SK-N-SH (cell line): ENCODE measurements around the gene FCER1G. TPM values are rescaled to one million over a fixed set of nuclear protein-coding genes. Genes with fewer than 3 reads are reported as not detected.

Experiments used
- CTCF ChIA-PET: fragments of 300-600, 350-600 bp; formaldehyde crosslinking; extraction: SDS; loops from one replicate; lab custom pipeline; 2021; lab: Yijun Ruan, JAX
- POLR2A ChIA-PET: fragments of 350-600 bp; sonication (Branson Sonifier 250); formaldehyde crosslinking; extraction: SDS; loops from one replicate; lab custom pipeline; 2020; ENCODE audit warnings: antibody characterized with exemption, inconsistent platforms; lab: Yijun Ruan, JAX
- DNase-seq: peaks from one replicate; pipeline ENCODE4 v3.0.0; 2012
- H2AFZ ChIP-seq: fragments of 200-600 bp; sonication (generic); 2 replicates; pipeline ENCODE4 v1.8.1; 2016; ENCODE audit warnings: antibody characterized with exemption, mild to moderate bottlenecking, low read depth
- H3F3A ChIP-seq: fragments of 200-600 bp; sonication (generic); replicated peaks from 2 replicates; pipeline ENCODE3; 2016; ENCODE audit warnings: antibody characterized with exemption, mild to moderate bottlenecking; ENCODE audit not compliant: insufficient read depth
- H3K27ac ChIP-seq, 2 experiments: fragments of 200-500 bp in 1 of 2; fragments of 200-600 bp in 1 of 2; sonication (Bioruptor generic) in 1 of 2; sonication (generic), shearing (Covaris generic) in 1 of 2; 2 replicates each; pipeline versions ENCODE4 v1.5.1 to v1.6.1; 2014 to 2016; ENCODE audit warnings: low read depth in 2 of 2, inconsistent platforms in 1 of 2, low read length in 1 of 2, mild to moderate bottlenecking in 1 of 2, mixed read lengths in 1 of 2
- H3K27me3 ChIP-seq: fragments of 200-600 bp; sonication (generic), shearing (Covaris generic); 2 replicates; pipeline ENCODE4 v1.6.1; 2016; ENCODE audit warnings: mixed run types; ENCODE audit not compliant: insufficient read depth
- H3K36me3 ChIP-seq, 2 experiments: fragments of 200-500 bp in 1 of 2; fragments of 200-600 bp in 1 of 2; sonication (Bioruptor generic) in 1 of 2; sonication (generic) in 1 of 2; replicated peaks in 1 of 2; 2 replicates each; pipeline versions ENCODE3 to v1.5.1; 2014 to 2016; ENCODE audit warnings: low read length in 1 of 2, mild to moderate bottlenecking in 1 of 2; ENCODE audit not compliant: insufficient read depth in 2 of 2, control insufficient read depth in 1 of 2
- H3K4me1 ChIP-seq, 2 experiments: fragments of 200-500 bp in 1 of 2; fragments of 200-600 bp in 1 of 2; sonication (Bioruptor generic) in 1 of 2; sonication (generic), shearing (Covaris generic) in 1 of 2; 2 replicates each; pipeline versions ENCODE4 v1.5.1 to v1.6.1; 2014 to 2016; ENCODE audit warnings: low read depth in 1 of 2, low read length in 1 of 2, mixed run types in 1 of 2; ENCODE audit not compliant: insufficient read depth in 2 of 2, control insufficient read depth in 1 of 2
- H3K4me2 ChIP-seq: fragments of 200-600 bp; sonication (generic), shearing (Covaris generic); 2 replicates; pipeline ENCODE4 v1.6.1; 2017; ENCODE audit warnings: mixed run types
- H3K4me3 ChIP-seq, 2 experiments: fragments of 200-500 bp in 1 of 2; fragments of 200-600 bp in 1 of 2; sonication (Bioruptor generic) in 1 of 2; sonication (generic), shearing (Covaris generic) in 1 of 2; 2 replicates each; pipeline versions ENCODE4 v1.5.1 to v1.8.1; 2014 to 2016; ENCODE audit warnings: low read depth in 2 of 2, inconsistent platforms in 1 of 2, low read length in 1 of 2, mild to moderate bottlenecking in 1 of 2, mixed read lengths in 1 of 2, moderate library complexity in 1 of 2
- H3K79me2 ChIP-seq: fragments of 200-600 bp; sonication (generic); 2 replicates; pipeline ENCODE4 v1.8.1; 2017; ENCODE audit warnings: mild to moderate bottlenecking; ENCODE audit not compliant: insufficient read depth
- H3K9ac ChIP-seq: fragments of 200-600 bp; sonication (generic); 2 replicates; pipeline ENCODE4 v1.6.1; 2017; ENCODE audit warnings: mixed run types
- H3K9me2 ChIP-seq: fragments of 200-600 bp; sonication (generic); 2 replicates; pipeline ENCODE4 v1.6.1; 2017; ENCODE audit warnings: mixed run types
- H3K9me3 ChIP-seq: fragments of 200-600 bp; sonication (generic); 2 replicates; pipeline ENCODE4 v1.6.1; 2017; ENCODE audit warnings: mixed run types, mild to moderate bottlenecking, moderate library complexity
- H4K20me1 ChIP-seq: fragments of 200-600 bp; sonication (generic); 2 replicates; pipeline ENCODE4 v1.6.1; 2017; ENCODE audit warnings: mild to moderate bottlenecking, mixed run types; ENCODE audit not compliant: insufficient read depth
- CHD2 ChIP-seq: fragments of 150-350 bp; IDR thresholded peaks from 2 replicates; pipeline ENCODE4 v1.6.1; 2018; ENCODE audit warnings: low read length; ENCODE audit not compliant: partially characterized antibody
- CTCF ChIP-seq: fragments of 200-600 bp; sonication (generic); IDR thresholded peaks from 2 replicates; pipeline ENCODE4 v1.6.1; 2017; ENCODE audit warnings: antibody characterized with exemption, mild to moderate bottlenecking, moderate library complexity
- FOSL2 ChIP-seq: IDR thresholded peaks from 2 replicates; pipeline ENCODE4 v1.4.0; 2012; ENCODE audit warnings: low read depth, mild to moderate bottlenecking, moderate library complexity, borderline replicate concordance
- FOXJ3 ChIP-seq: sonication (generic); formaldehyde crosslinking; IDR thresholded peaks from 2 replicates; pipeline ENCODE4 v1.5.1; 2020; ENCODE audit warnings: mild to moderate bottlenecking, missing genetic modification reagents
- FOXM1 ChIP-seq: IDR thresholded peaks from 2 replicates; pipeline ENCODE4 v1.4.0; 2012; ENCODE audit warnings: low read depth, mild to moderate bottlenecking
- GABPA ChIP-seq: IDR thresholded peaks from 2 replicates; pipeline ENCODE4 v1.4.0; 2012; ENCODE audit warnings: low read depth, mild to moderate bottlenecking
- GATA2 ChIP-seq: sonication (generic); formaldehyde crosslinking; IDR thresholded peaks from 2 replicates; pipeline ENCODE4 v1.5.0; 2020; ENCODE audit warnings: mild to moderate bottlenecking, missing genetic modification reagents
- MEF2A ChIP-seq: IDR thresholded peaks from 2 replicates; pipeline ENCODE4 v1.4.0; 2012; ENCODE audit warnings: low read depth, borderline replicate concordance
- MXI1 ChIP-seq: IDR thresholded peaks from 2 replicates; pipeline ENCODE4 v1.6.1; 2012; ENCODE audit warnings: mild to moderate bottlenecking, low read depth, low read length, improper control_type of control experiment
- NFIC ChIP-seq: IDR thresholded peaks from 2 replicates; pipeline ENCODE4 v1.4.0; 2012; ENCODE audit warnings: borderline replicate concordance
- NRF1 ChIP-seq: IDR thresholded peaks from 2 replicates; pipeline ENCODE4 v1.6.1; 2012; ENCODE audit warnings: low read depth, mild to moderate bottlenecking, low read length
- PBX3 ChIP-seq: IDR thresholded peaks from 2 replicates; pipeline ENCODE4; 2012
- RAD21 ChIP-seq: IDR thresholded peaks from 2 replicates; pipeline ENCODE4 v1.6.1; 2012; ENCODE audit warnings: mild to moderate bottlenecking, low read length
- RFX5 ChIP-seq: IDR thresholded peaks from 2 replicates; pipeline ENCODE4 v1.6.1; 2012; ENCODE audit warnings: mild to moderate bottlenecking, improper control_type of control experiment, low read length
- SIN3A ChIP-seq: IDR thresholded peaks from 2 replicates; pipeline ENCODE4 v1.6.1; 2012; ENCODE audit warnings: low read depth, mild to moderate bottlenecking, low read length, moderate library complexity, borderline replicate concordance
- SMC3 ChIP-seq: IDR thresholded peaks from 2 replicates; pipeline ENCODE4 v1.6.1; 2012; ENCODE audit warnings: low read depth, low read length, improper control_type of control experiment
- TAF1 ChIP-seq: IDR thresholded peaks from 2 replicates; pipeline ENCODE4 v1.6.1; 2012; ENCODE audit warnings: low read depth, mild to moderate bottlenecking, low read length, moderate library complexity, borderline replicate concordance
- TCF12 ChIP-seq: IDR thresholded peaks from 2 replicates; pipeline ENCODE4 v1.4.0; 2012
- TEAD4 ChIP-seq: IDR thresholded peaks from 2 replicates; pipeline ENCODE4 v1.4.0; 2012; ENCODE audit warnings: mild to moderate bottlenecking, borderline replicate concordance; ENCODE audit not compliant: insufficient read depth
- USF1 ChIP-seq: IDR thresholded peaks from 2 replicates; pipeline ENCODE4 v1.4.0; 2012; ENCODE audit warnings: low read depth, borderline replicate concordance
- USF2 ChIP-seq: fragments of 150-350 bp; IDR thresholded peaks from 2 replicates; pipeline ENCODE4 v1.6.1; 2017; ENCODE audit warnings: antibody characterized with exemption, low read length, low read depth, borderline replicate concordance
- YY1 ChIP-seq: IDR thresholded peaks from 2 replicates; pipeline ENCODE4 v1.4.0; 2012; ENCODE audit warnings: low read depth, mild to moderate bottlenecking
- WGBS: methylation state at CpG from one replicate; pipeline ENCODE4 v1.1.6; 2017; ENCODE audit warnings: low lambda C conversion rate; 5-methylcytosine and 5-hydroxymethylcytosine counted together
- polyA plus RNA-seq, 3 experiments: library from polyadenylated mRNA; depleted of rRNA; stranded (reverse); fragments of >200 nt; gene quantifications; 2 replicates each; pipeline ENCODE4 v1.2.3, GENCODE V29; 2012

FCER1G gene
- polyA plus RNA-seq, 1 of the 3 experiments (the other 2 are of a cell fraction) = 0.61 TPM

GRCh38 chr1:161226759-161227158 is 11.7 kb downstream of the FCER1G start:
- 41% methylated on average over 3 of the region's 3 CpGs for WGBS
- peak overlapping the region; percentile 68; the same call in 1 of the 2 replicates for H3K9ac ChIP-seq

GRCh38 chr1:161227196-161227871 is 12.2 kb downstream of the FCER1G start:
- no peaks in the 10 kb centered on the region for H3K9me2 ChIP-seq
- H3K9me3 ChIP-seq = no peaks in the 10 kb centered on the region
- POLR2A ChIA-PET = interaction anchor here (2.2 kb wide), 1 partner anchor 25 kb away, joined by 19 read pairs; the partner anchor contains the start of gene NDUFS2
- H3K9ac ChIP-seq = peak overlapping the region; percentile 68; the same call in 1 of the 2 replicates
- peaks cover 14% of the 10 kb centered on the region for H3F3A ChIP-seq
- peak overlapping the region; percentile 69 to 74 for H3K4me3 ChIP-seq
- CTCF ChIA-PET = interaction anchor here (0.6 to 6.3 kb wide), 39 partner anchors 9 to 192 kb away, joined by 3 to 78 read pairs (median 5); partner anchors contain the start of genes ADAMTS4, CFAP126, FCER1G and NDUFS2
- H2AFZ ChIP-seq = peak overlapping the region; percentile 80; the same call in 1 of the 2 replicates
- no peaks in the 10 kb centered on the region for H4K20me1 ChIP-seq
- H3K27ac ChIP-seq = peak overlapping the region in 1 of 2 experiments; percentile 28; a peak in 1 of 4 replicates
- DNase-seq = peak; percentile 67
- H3K36me3 ChIP-seq = peaks cover 0 to 20% of the 10 kb centered on the region in 2 experiments
- no peaks in the 10 kb centered on the region for H3K79me2 ChIP-seq
- peak overlapping the region; percentile 79 for H3K4me2 ChIP-seq
- 50% methylated on average over 10 of the region's 11 CpGs for WGBS
- H3K27me3 ChIP-seq = no peaks in the 10 kb centered on the region
- peaks cover 8 to 21% of the 10 kb centered on the region in 2 experiments; a peak in 3 of 4 replicates for H3K4me1 ChIP-seq
- peak; percentile 87 for TF ChIP-seq CTCF
- no peak for TF ChIP-seq RFX5
- TF ChIP-seq SIN3A = no peak
- TF ChIP-seq RAD21 = peak; percentile 76
- TF ChIP-seq USF1 = no peak
- TF ChIP-seq MEF2A = peak; percentile 11; the same call in 1 of the 2 replicates
- TF ChIP-seq FOXJ3 (CRISPR knock-in tag) = no peak
- no peak for TF ChIP-seq MXI1
- TF ChIP-seq FOXM1 = no peak
- peak; percentile 91 for TF ChIP-seq SMC3
- TF ChIP-seq CHD2 = no peak
- TF ChIP-seq YY1 = no peak

More at GRCh38 chr1:161226759-161227158, 11.7 kb downstream of the FCER1G start:
- Histone ChIP-seq H3K9me3 (no peaks in the 10 kb centered on the region), H3K4me1 (peaks cover 8 to 21% of the 10 kb centered on the region in 2 experiments; a peak in 3 of 4 replicates), H3K27ac (no peak overlapping the region; a peak in 1 of 4 replicates), H3K9me2 (no peaks in the 10 kb centered on the region)
- POLR2A ChIA-PET = interaction anchor here (2.2 kb wide), 1 partner anchor 24 kb away, joined by 19 read pairs; the partner anchor contains the start of gene NDUFS2
- CTCF ChIA-PET = interaction anchor here (0.6 to 6.2 kb wide), 27 partner anchors 10 to 163 kb away, joined by 3 to 78 read pairs (median 7); partner anchors contain the start of genes ADAMTS4, FCER1G, MPZ and NDUFS2
- TF ChIP-seq USF2 (no peak), PBX3 (no peak), YY1 (no peak), RFX5 (no peak), NFIC (no peak), GATA2 (CRISPR knock-in tag) (no peak), FOXM1 (no peak), FOXJ3 (CRISPR knock-in tag) (no peak), NRF1 (no peak), SIN3A (no peak), GABPA (no peak), FOSL2 (no peak), MXI1 (no peak), TEAD4 (no peak), TCF12 (no peak), TAF1 (no peak)
- TF ChIP-seq, all 33 proteins: peak for 0
- Histone ChIP-seq H3K27me3 (no peaks in the 10 kb centered on the region), H3K79me2 (no peaks in the 10 kb centered on the region), H3K4me2 (peak overlapping the region; percentile 79), H4K20me1 (no peaks in the 10 kb centered on the region), H2AFZ (peak overlapping the region; percentile 80), H3F3A (peaks cover 14% of the 10 kb centered on the region), H3K4me3 (peak overlapping the region; percentile 69 to 74), H3K36me3 (peaks cover 0 to 20% of the 10 kb centered on the region in 2 experiments)
- DNase-seq = no peak
